ENCODE results near the gene CORO6. TPM values are rescaled to one million over a fixed set of nuclear protein-coding genes. Genes with fewer than 3 reads are reported as not detected.
"Not testable (repeated sequence)": the region's sequence is repeated elsewhere in the genome, so short reads cannot be mapped to it uniquely, and the experiment has no call there.

The CORO6 gene
- total RNA-seq, 5 donors from 2014 or later (not counting 1 experiment from before 2014, with no cell fraction given) = 2.4 to 4.1 (median 3.6) TPM

- H3K4me3 Mint-ChIP-seq; H3K9me3 Mint-ChIP-seq; H3K9me3 ChIP-seq; H3K27me3 Mint-ChIP-seq; DNase-seq; H3K4me3 ChIP-seq (ENCODE audit: control insufficient read depth in 1 of 2, extremely low read depth in 1 of 2, low read length in 1 of 2); H3K4me1 ChIP-seq (ENCODE audit: control insufficient read depth in 1 of 2, extremely low read depth in 1 of 2, insufficient read depth in 2 of 2, low read length in 2 of 2); POLR2A ChIA-PET; ATAC-seq (replicated peaks in 1 of 4); H3K27ac ChIP-seq (ENCODE audit: low read length); H3K27me3 ChIP-seq (replicated peaks in 1 of 2; ENCODE audit: control insufficient read depth in 2 of 2, extremely low read depth in 1 of 2, insufficient read depth in 2 of 2, low read length in 1 of 2); CTCF ChIA-PET; H3K27ac Mint-ChIP-seq: not testable (repeated sequence)
- H3K36me3 ChIP-seq (ENCODE audit: control insufficient read depth in 2 of 2, extremely low read depth in 1 of 2, insufficient read depth in 1 of 2, low read length in 1 of 2) = peaks cover 0 to 70% of the 10 kb centered on the region in 2 donors
- Mint-ChIP-seq H3K36me3 (peaks cover 41% of the 10 kb centered on the region), H3K4me1 (peaks cover 0 to 15% (median 1%) of the 10 kb centered on the region in 3 donors)
- WGBS (ENCODE audit: insufficient coverage) = 91% methylated on average over 3 of the region's 7 CpGs
Observed at GRCh38 chr17:29651913-29652312, 29.2 kb upstream of the CORO6 start.

GRCh38 chr17:29650396-29650795, 27.7 kb upstream of the CORO6 start:
- Mint-ChIP-seq H3K4me3 (no peak overlapping the region), H3K9me3 (no peaks in the 10 kb centered on the region), H3K36me3 (peaks cover 36% of the 10 kb centered on the region), H3K27ac (no peak overlapping the region), H3K27me3 (no peaks in the 10 kb centered on the region), H3K4me1 (peaks cover 0 to 8% (median 1%) of the 10 kb centered on the region in 3 donors)
- H3K27me3 ChIP-seq (replicated peaks in 1 of 2; ENCODE audit: control insufficient read depth in 2 of 2, extremely low read depth in 1 of 2, insufficient read depth in 2 of 2, low read length in 1 of 2) = no peaks in the 10 kb centered on the region
- H3K4me1 ChIP-seq (ENCODE audit: control insufficient read depth in 1 of 2, extremely low read depth in 1 of 2, insufficient read depth in 2 of 2, low read length in 2 of 2) = no peaks in the 10 kb centered on the region
- H3K27ac ChIP-seq (ENCODE audit: low read length) = no peak overlapping the region
- ChIA-PET POLR2A (interaction anchor here in 1 of 2 donors (0.6 kb wide), 1 partner anchor 72 kb away, joined by 5 read pairs; no protein-coding TSS in a partner anchor), CTCF (no interaction called here)
- H3K4me3 ChIP-seq (ENCODE audit: control insufficient read depth in 1 of 2, extremely low read depth in 1 of 2, low read length in 1 of 2) = no peak overlapping the region
- DNase-seq = no peak
- no peak for ATAC-seq (replicated peaks in 1 of 4)
- H3K36me3 ChIP-seq (ENCODE audit: control insufficient read depth in 2 of 2, extremely low read depth in 1 of 2, insufficient read depth in 1 of 2, low read length in 1 of 2) = peaks cover 0 to 70% of the 10 kb centered on the region in 2 donors
- WGBS (ENCODE audit: insufficient coverage) = 93% methylated on average over 2 of the region's 4 CpGs
- no peaks in the 10 kb centered on the region for H3K9me3 ChIP-seq

GRCh38 chr17:29649359-29649758, 26.6 kb upstream of the CORO6 start:
- no peaks in the 10 kb centered on the region for H3K9me3 ChIP-seq
- peaks cover 1 to 8% (median 2%) of the 10 kb centered on the region in 3 donors for H3K4me1 Mint-ChIP-seq
- H3K36me3 ChIP-seq (ENCODE audit: control insufficient read depth in 2 of 2, extremely low read depth in 1 of 2, insufficient read depth in 1 of 2, low read length in 1 of 2) = peaks cover 0 to 70% of the 10 kb centered on the region in 2 donors
- H3K27ac ChIP-seq (ENCODE audit: low read length) = no peak overlapping the region
- ChIA-PET CTCF (no interaction called here), POLR2A (no interaction called here)
- ATAC-seq (replicated peaks in 1 of 4) (no peak), DNase-seq (no peak)
- no peaks in the 10 kb centered on the region for H3K27me3 Mint-ChIP-seq
- peak overlapping the region; percentile 10 to 39 for H3K27ac Mint-ChIP-seq
- no peaks in the 10 kb centered on the region for H3K27me3 ChIP-seq (replicated peaks in 1 of 2; ENCODE audit: control insufficient read depth in 2 of 2, extremely low read depth in 1 of 2, insufficient read depth in 2 of 2, low read length in 1 of 2)
- 100% methylated on average over 1 of the region's 5 CpGs for WGBS (ENCODE audit: insufficient coverage)
- no peak overlapping the region for H3K4me3 ChIP-seq (ENCODE audit: control insufficient read depth in 1 of 2, extremely low read depth in 1 of 2, low read length in 1 of 2)
- H3K4me1 ChIP-seq (ENCODE audit: control insufficient read depth in 1 of 2, extremely low read depth in 1 of 2, insufficient read depth in 2 of 2, low read length in 2 of 2) = no peaks in the 10 kb centered on the region
- no peaks in the 10 kb centered on the region for H3K9me3 Mint-ChIP-seq
- H3K36me3 Mint-ChIP-seq = peaks cover 42% of the 10 kb centered on the region
- no peak overlapping the region for H3K4me3 Mint-ChIP-seq

- Histone ChIP-seq H3K9me3 (no peaks in the 10 kb centered on the region), H3K4me3 (ENCODE audit: control insufficient read depth in 1 of 2, extremely low read depth in 1 of 2, low read length in 1 of 2) (no peak overlapping the region), H3K27ac (ENCODE audit: low read length) (no peak overlapping the region), H3K36me3 (ENCODE audit: control insufficient read depth in 2 of 2, extremely low read depth in 1 of 2, insufficient read depth in 1 of 2, low read length in 1 of 2) (peaks cover 0 to 73% of the 10 kb centered on the region in 2 donors), H3K27me3 (replicated peaks in 1 of 2; ENCODE audit: control insufficient read depth in 2 of 2, extremely low read depth in 1 of 2, insufficient read depth in 2 of 2, low read length in 1 of 2) (no peaks in the 10 kb centered on the region), H3K4me1 (ENCODE audit: control insufficient read depth in 1 of 2, extremely low read depth in 1 of 2, insufficient read depth in 2 of 2, low read length in 2 of 2) (no peaks in the 10 kb centered on the region)
- ChIA-PET CTCF (interaction anchor here in 1 of 2 donors (1.1 kb wide), 1 partner anchor 30 kb away, joined by 3 read pairs; no protein-coding TSS in a partner anchor), POLR2A (no interaction called here)
- DNase-seq (no peak), ATAC-seq (replicated peaks in 1 of 4) (no peak)
- peaks cover 43% of the 10 kb centered on the region for H3K36me3 Mint-ChIP-seq
- peaks cover 2 to 11% (median 3%) of the 10 kb centered on the region in 3 donors for H3K4me1 Mint-ChIP-seq
- no peaks in the 10 kb centered on the region for H3K27me3 Mint-ChIP-seq
- H3K9me3 Mint-ChIP-seq = no peaks in the 10 kb centered on the region
- H3K4me3 Mint-ChIP-seq = no peak overlapping the region
- 90% methylated on average over 3 of the region's 5 CpGs for WGBS (ENCODE audit: insufficient coverage)
- H3K27ac Mint-ChIP-seq = peak overlapping the region in 1 of 2 donors; percentile 78
Observed at GRCh38 chr17:29648005-29648404, 25.3 kb upstream of the CORO6 start.

- peaks cover 40% of the 10 kb centered on the region for H3K36me3 Mint-ChIP-seq
Observed at GRCh38 chr17:29645515-29646051, 22.9 kb upstream of the CORO6 start.

GRCh38 chr17:29643817-29644160, 21.1 kb upstream of the CORO6 start:
- DNase-seq (no peak), ATAC-seq (replicated peaks in 1 of 4) (no peak)
- no peaks in the 10 kb centered on the region for H3K27me3 ChIP-seq (replicated peaks in 1 of 2; ENCODE audit: control insufficient read depth in 2 of 2, extremely low read depth in 1 of 2, insufficient read depth in 2 of 2, low read length in 1 of 2)
- H3K27me3 Mint-ChIP-seq = no peaks in the 10 kb centered on the region
- ChIA-PET CTCF (interaction anchor here in 1 of 2 donors (1.5 to 2.5 kb wide), 2 partner anchors 136 to 287 kb away, joined by 3 to 7 read pairs; no protein-coding TSS in a partner anchor), POLR2A (interaction anchor here in 1 of 2 donors (0.6 kb wide), 1 partner anchor 232 kb away, joined by 4 read pairs; no protein-coding TSS in a partner anchor)
- H3K4me1 Mint-ChIP-seq = peaks cover 17 to 26% (median 25%) of the 10 kb centered on the region in 3 donors
- no CpG with 5 or more reads among the region's 1 CpG for WGBS (ENCODE audit: insufficient coverage)
- H3K4me1 ChIP-seq (ENCODE audit: control insufficient read depth in 1 of 2, extremely low read depth in 1 of 2, insufficient read depth in 2 of 2, low read length in 2 of 2) = no peaks in the 10 kb centered on the region
- H3K9me3 Mint-ChIP-seq = no peaks in the 10 kb centered on the region
- no peak overlapping the region for H3K4me3 ChIP-seq (ENCODE audit: control insufficient read depth in 1 of 2, extremely low read depth in 1 of 2, low read length in 1 of 2)
- no peak overlapping the region for H3K4me3 Mint-ChIP-seq
- H3K36me3 Mint-ChIP-seq = peaks cover 30% of the 10 kb centered on the region
- H3K9me3 ChIP-seq = no peaks in the 10 kb centered on the region
- peak overlapping the region; percentile 27 to 44 for H3K27ac Mint-ChIP-seq
- H3K36me3 ChIP-seq (ENCODE audit: control insufficient read depth in 2 of 2, extremely low read depth in 1 of 2, insufficient read depth in 1 of 2, low read length in 1 of 2) = peaks cover 3 to 43% of the 10 kb centered on the region in 2 donors
- no peak overlapping the region for H3K27ac ChIP-seq (ENCODE audit: low read length)

More at GRCh38 chr17:29645515-29646051, 22.9 kb upstream of the CORO6 start:
- no peaks in the 10 kb centered on the region for H3K27me3 Mint-ChIP-seq
- H3K4me3 Mint-ChIP-seq = no peak overlapping the region
- ChIA-PET CTCF (interaction anchor here in 1 of 2 donors (0.6 to 0.8 kb wide), 2 partner anchors 277 to 285 kb away, joined by 3 read pairs; no protein-coding TSS in a partner anchor), POLR2A (no interaction called here)
- Histone ChIP-seq H3K27me3 (replicated peaks in 1 of 2; ENCODE audit: control insufficient read depth in 2 of 2, extremely low read depth in 1 of 2, insufficient read depth in 2 of 2, low read length in 1 of 2) (no peaks in the 10 kb centered on the region), H3K4me3 (ENCODE audit: control insufficient read depth in 1 of 2, extremely low read depth in 1 of 2, low read length in 1 of 2) (no peak overlapping the region), H3K27ac (ENCODE audit: low read length) (no peak overlapping the region), H3K36me3 (ENCODE audit: control insufficient read depth in 2 of 2, extremely low read depth in 1 of 2, insufficient read depth in 1 of 2, low read length in 1 of 2) (peaks cover 3 to 59% of the 10 kb centered on the region in 2 donors), H3K4me1 (ENCODE audit: control insufficient read depth in 1 of 2, extremely low read depth in 1 of 2, insufficient read depth in 2 of 2, low read length in 2 of 2) (no peaks in the 10 kb centered on the region), H3K9me3 (no peaks in the 10 kb centered on the region)
- H3K27ac Mint-ChIP-seq = peak overlapping the region; percentile 53 to 54
- peaks cover 13 to 17% (median 13%) of the 10 kb centered on the region in 3 donors for H3K4me1 Mint-ChIP-seq
- no peak for DNase-seq
- ATAC-seq (replicated peaks in 1 of 4) = no peak
- no peaks in the 10 kb centered on the region for H3K9me3 Mint-ChIP-seq
- no CpG with 5 or more reads among the region's 5 CpGs for WGBS (ENCODE audit: insufficient coverage)

Measured in T-cell (primary cell).